PC-9 (cell line): ENCODE data around the gene TMEM107.

Source experiments
- CTCF ChIP-seq: fragments of 200-600 bp; sonication (generic); conservative IDR thresholded peaks from 2 replicates; pipeline ENCODE4 v1.6.1; 2017; ENCODE audit warnings: mixed run types, antibody characterized with exemption, mild to moderate bottlenecking, moderate library complexity
- EZH2 ChIP-seq: fragments of 200-600 bp; sonication (generic); IDR thresholded peaks from 2 replicates; pipeline ENCODE4 v1.8.0; 2017; ENCODE audit warnings: antibody characterized with exemption, low read depth

- TF ChIP-seq CTCF (no peak), EZH2 (no peak)
Measured at GRCh38 chr17:8187517-8188262, 11.5 kb upstream of the TMEM107 start.
